Ovary (tissue), 3 donors: ENCODE measurements around the gene SNCAIP.

Experiments used
- CTCF ChIP-seq, 3 donors: fragments of 450-650 bp in 2 of 3; fragments of 200-600 bp in 1 of 3; IDR thresholded peaks; one replicate each; pipeline versions ENCODE4 v1.5.1 to v1.8.0; 2016 to 2022; ENCODE audit warnings: antibody characterized with exemption in 3 of 3, mild to moderate bottlenecking in 1 of 3
- POLR2A ChIP-seq: fragments of 450-650 bp; IDR thresholded peaks from one replicate; pipeline ENCODE4 v1.6.1; 2017; ENCODE audit warnings: antibody characterized with exemption, mild to moderate bottlenecking, moderate library complexity
- donor health status: DM: no; HTN: no; CAD: no.

GRCh38 chr5:122346897-122347581 is 35.0 kb downstream of the SNCAIP start:
- no peak for TF ChIP-seq POLR2A
- TF ChIP-seq CTCF (IDR thresholded peaks at IDR 0.05), result no peak
